RKO (cell line): ENCODE data around the gene OSTN.
"Not testable (repeated sequence)": the region's sequence is repeated elsewhere in the genome, so short reads cannot be mapped to it uniquely, and the experiment has no call there.

ENCODE experiments used
- DNase-seq: peaks from one replicate; pipeline ENCODE4 v3.0.0-alpha.2; 2016; ENCODE audit warnings: low spot score

OSTN gene

GRCh38 chr3:191198932-191199331 is at the start of gene OSTN:
TSS of gene OSTN (plus strand) at chr3:191199241. CDS start at chr3:191212533, 13,292 bp downstream.
- DNase-seq, result no peak

GRCh38 chr3:191151653-191152052 is 47.4 kb upstream of the OSTN start:
- no peak for DNase-seq

- DNase-seq, result no peak
Measured at GRCh38 chr3:191154827-191155226, 44.2 kb upstream of the OSTN start.

GRCh38 chr3:191158247-191158646 is 40.8 kb upstream of the OSTN start:
- DNase-seq, result no peak

GRCh38 chr3:191158815-191159214 is 40.2 kb upstream of the OSTN start:
- DNase-seq, result no peak

- DNase-seq, result no peak
Measured at GRCh38 chr3:191165802-191166201, 33.2 kb upstream of the OSTN start.

GRCh38 chr3:191166368-191166767 is 32.7 kb upstream of the OSTN start:
- DNase-seq, result no peak

- no peak for DNase-seq
Measured at GRCh38 chr3:191169566-191169965, 29.5 kb upstream of the OSTN start.

GRCh38 chr3:191170097-191170496 is 28.9 kb upstream of the OSTN start:
- DNase-seq, result no peak

- DNase-seq, result no peak
Measured at GRCh38 chr3:191175102-191175501, 23.9 kb upstream of the OSTN start.

- no peak for DNase-seq
Measured at GRCh38 chr3:191176038-191176785, 22.8 kb upstream of the OSTN start.

- not testable (repeated sequence) for DNase-seq
Measured at GRCh38 chr3:191185382-191185781, 13.7 kb upstream of the OSTN start.

GRCh38 chr3:191188246-191188645 is 10.8 kb upstream of the OSTN start:
- DNase-seq, result not testable (repeated sequence)

GRCh38 chr3:191192270-191192669 is 6.8 kb upstream of the OSTN start:
- not testable (repeated sequence) for DNase-seq

- DNase-seq, result no peak
Measured at GRCh38 chr3:191192941-191193340, 6.1 kb upstream of the OSTN start.

- no peak for DNase-seq
Measured at GRCh38 chr3:191197761-191198306, 1.2 kb upstream of the OSTN start.

GRCh38 chr3:191198480-191198879 is 561 bp upstream of the OSTN start:
- DNase-seq, result no peak

- no peak for DNase-seq
Measured at GRCh38 chr3:191210032-191210431, 11.0 kb downstream of the OSTN start.

GRCh38 chr3:191216510-191216909 is 17.5 kb downstream of the OSTN start:
- DNase-seq, result no peak

- DNase-seq, result no peak
Measured at GRCh38 chr3:191217301-191217700, 18.3 kb downstream of the OSTN start.

GRCh38 chr3:191220908-191221307 is 21.9 kb downstream of the OSTN start:
- DNase-seq, result no peak

- no peak for DNase-seq
Measured at GRCh38 chr3:191221638-191222037, 22.6 kb downstream of the OSTN start.

- no peak for DNase-seq
Measured at GRCh38 chr3:191227541-191227940, 28.5 kb downstream of the OSTN start.

GRCh38 chr3:191234216-191234615 is 35.2 kb downstream of the OSTN start:
- DNase-seq, result no peak
